Measurements from ENCODE around the gene IL17RE. TPM values are rescaled to one million over a fixed set of nuclear protein-coding genes. Genes with fewer than 3 reads are reported as not detected.

IL17RE gene
- total RNA-seq, 2 experiments from 2014 or later: 1.2 to 1.7 TPM

DNA sequence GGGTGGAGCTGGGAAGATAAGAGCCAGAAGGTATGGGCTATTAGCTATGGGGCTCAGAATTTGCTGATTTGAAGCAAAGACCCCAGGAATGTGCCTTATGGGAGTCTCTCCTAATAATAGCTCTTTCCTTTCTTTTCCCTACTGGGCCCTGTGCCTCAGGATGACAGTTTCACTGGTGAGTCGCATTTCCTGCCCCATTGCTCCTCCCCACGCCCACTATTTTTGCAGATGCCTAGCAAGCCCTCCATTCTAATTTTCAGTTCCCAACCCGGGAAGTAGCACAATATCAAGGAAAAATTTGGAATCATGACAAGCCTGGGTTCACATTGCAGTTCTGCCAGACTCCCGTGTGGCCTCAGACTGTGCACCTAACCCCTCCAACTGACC is 583 bp downstream of the IL17RE start:
- TF ChIP-seq, protein P1, sequence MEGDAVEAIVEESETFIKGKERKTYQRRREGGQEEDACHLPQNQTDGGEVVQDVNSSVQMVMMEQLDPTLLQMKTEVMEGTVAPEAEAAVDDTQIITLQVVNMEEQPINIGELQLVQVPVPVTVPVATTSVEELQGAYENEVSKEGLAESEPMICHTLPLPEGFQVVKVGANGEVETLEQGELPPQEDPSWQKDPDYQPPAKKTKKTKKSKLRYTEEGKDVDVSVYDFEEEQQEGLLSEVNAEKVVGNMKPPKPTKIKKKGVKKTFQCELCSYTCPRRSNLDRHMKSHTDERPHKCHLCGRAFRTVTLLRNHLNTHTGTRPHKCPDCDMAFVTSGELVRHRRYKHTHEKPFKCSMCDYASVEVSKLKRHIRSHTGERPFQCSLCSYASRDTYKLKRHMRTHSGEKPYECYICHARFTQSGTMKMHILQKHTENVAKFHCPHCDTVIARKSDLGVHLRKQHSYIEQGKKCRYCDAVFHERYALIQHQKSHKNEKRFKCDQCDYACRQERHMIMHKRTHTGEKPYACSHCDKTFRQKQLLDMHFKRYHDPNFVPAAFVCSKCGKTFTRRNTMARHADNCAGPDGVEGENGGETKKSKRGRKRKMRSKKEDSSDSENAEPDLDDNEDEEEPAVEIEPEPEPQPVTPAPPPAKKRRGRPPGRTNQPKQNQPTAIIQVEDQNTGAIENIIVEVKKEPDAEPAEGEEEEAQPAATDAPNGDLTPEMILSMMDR (IDR thresholded peaks at IDR 0.05): no peak
- H3K36me3 Mint-ChIP-seq (ENCODE audit: low read depth): no peaks in the 10 kb centered on the region
- ATAC-seq (peak; percentile 13), DNase-seq (peak; percentile 38)
- peak overlapping the region; percentile 73 for H3K27ac Mint-ChIP-seq
- CTCF ChIA-PET: interaction anchor here (0.8 to 2.1 kb wide), 5 partner anchors 10 to 43 kb away, joined by 3 to 8 read pairs (median 4); partner anchors contain the start of gene CRELD1
- peaks cover 37% of the 10 kb centered on the region for H3K4me1 Mint-ChIP-seq (ENCODE audit: low read depth)
- intact Hi-C loops (cut with micrococcal nuclease): no loop called here
- H3K27me3 Mint-ChIP-seq: no peaks in the 10 kb centered on the region
- H3K9me3 Mint-ChIP-seq: no peaks in the 10 kb centered on the region
- POLR2A ChIA-PET: interaction anchor here (1.8 to 2.3 kb wide), 2 partner anchors 10 to 12 kb away, joined by 10 to 14 read pairs; partner anchors contain the start of gene JAGN1
- peak overlapping the region; percentile 46 for H3K4me3 Mint-ChIP-seq

DNA sequence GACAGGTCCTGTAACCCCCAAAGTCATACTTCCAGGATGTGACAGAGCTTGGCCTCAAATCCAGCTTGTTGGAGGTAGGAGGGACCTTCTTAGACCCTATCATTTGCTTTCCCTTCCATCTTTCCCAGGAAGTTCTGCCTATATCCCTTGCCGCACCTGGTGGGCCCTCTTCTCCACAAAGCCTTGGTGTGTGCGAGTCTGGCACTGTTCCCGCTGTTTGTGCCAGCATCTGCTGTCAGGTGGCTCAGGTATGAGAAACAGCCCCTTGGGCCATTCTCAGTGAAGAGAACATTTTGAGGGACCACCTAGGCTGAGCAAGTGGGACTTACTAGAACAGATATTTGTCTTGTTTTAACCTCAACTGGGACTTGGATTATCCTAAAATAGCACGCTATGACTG is 1.3 kb downstream of the IL17RE start:
- intact Hi-C loops (cut with micrococcal nuclease): no loop called here
- H3K36me3 Mint-ChIP-seq (ENCODE audit: low read depth): no peaks in the 10 kb centered on the region
- POLR2A ChIA-PET: no interaction called here
- H3K4me1 Mint-ChIP-seq (ENCODE audit: low read depth): peaks cover 30% of the 10 kb centered on the region
- no peak overlapping the region for H3K4me3 Mint-ChIP-seq
- TF ChIP-seq, protein P1 (IDR thresholded peaks at IDR 0.05): no peak
- H3K27ac Mint-ChIP-seq: no peak overlapping the region
- no peak for DNase-seq
- no peaks in the 10 kb centered on the region for H3K27me3 Mint-ChIP-seq
- CTCF ChIA-PET: interaction anchor here (2.1 kb wide), 1 partner anchor 42 kb away, joined by 5 read pairs; no protein-coding TSS in a partner anchor
- H3K9me3 Mint-ChIP-seq: no peaks in the 10 kb centered on the region
- no peak for ATAC-seq

DNA sequence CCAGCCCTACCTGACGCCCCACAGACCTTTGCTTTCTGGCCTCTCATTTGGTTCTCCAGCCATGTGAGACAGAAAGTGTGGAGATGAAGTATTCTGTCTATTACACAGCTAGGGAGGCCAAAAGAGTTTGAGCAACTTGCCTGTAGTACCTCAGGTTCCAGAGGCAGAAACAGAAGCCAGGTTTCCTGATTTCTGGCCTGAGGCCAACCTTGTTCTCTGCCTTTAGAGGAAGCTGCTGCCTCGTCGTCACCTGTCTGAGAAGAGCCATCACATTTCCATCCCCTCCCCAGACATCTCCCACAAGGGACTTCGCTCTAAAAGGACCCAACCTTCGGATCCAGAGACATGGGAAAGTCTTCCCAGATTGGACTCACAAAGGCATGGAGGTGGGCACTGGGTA is 3.8 kb downstream of the IL17RE start:
- POLR2A ChIA-PET: interaction anchor here (0.8 to 1.8 kb wide), 2 partner anchors 14 to 16 kb away, joined by 3 to 5 read pairs; no protein-coding TSS in a partner anchor
- Mint-ChIP-seq H3K27ac (no peak overlapping the region), H3K4me1 (ENCODE audit: low read depth) (peaks cover 32% of the 10 kb centered on the region)

DNA sequence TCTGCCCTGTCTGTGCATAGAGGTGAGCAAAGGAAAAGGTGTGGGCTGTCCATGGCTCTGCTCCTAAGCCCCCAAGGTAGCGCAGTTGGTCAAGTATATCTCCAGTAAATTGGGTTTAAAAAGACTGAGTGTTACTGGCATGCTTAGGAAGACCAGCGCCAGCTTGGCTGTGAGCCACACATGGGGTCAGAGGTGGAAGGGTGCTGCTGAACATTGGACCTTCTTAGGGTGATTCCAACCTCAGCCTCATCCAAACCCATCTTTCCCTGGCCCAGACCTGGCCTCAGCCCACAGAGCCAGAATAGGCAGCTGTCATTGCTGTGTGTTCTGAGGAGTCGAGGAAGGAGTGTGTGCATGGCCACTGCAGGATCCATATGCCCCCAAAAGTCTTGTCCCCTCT is 5.6 kb downstream of the IL17RE start:
- ChIA-PET CTCF (interaction anchor here (1.4 to 1.5 kb wide), 2 partner anchors 17 to 23 kb away, joined by 4 to 9 read pairs; no protein-coding TSS in a partner anchor), POLR2A (interaction anchor here (1.0 to 1.8 kb wide), 2 partner anchors 11 to 16 kb away, joined by 3 to 5 read pairs; no protein-coding TSS in a partner anchor)
- Mint-ChIP-seq H3K27me3 (peaks cover 6% of the 10 kb centered on the region), H3K4me3 (no peak overlapping the region), H3K9me3 (no peaks in the 10 kb centered on the region), H3K4me1 (ENCODE audit: low read depth) (peaks cover 21% of the 10 kb centered on the region), H3K36me3 (ENCODE audit: low read depth) (no peaks in the 10 kb centered on the region), H3K27ac (no peak overlapping the region)
- intact Hi-C loops (cut with micrococcal nuclease): no loop called here
- no peak for ATAC-seq
- no peak for DNase-seq
- TF ChIP-seq, protein P1 (IDR thresholded peaks at IDR 0.05): no peak

More for the DNA sequence above, 3.8 kb downstream of the IL17RE start:
- no peaks in the 10 kb centered on the region for H3K9me3 Mint-ChIP-seq
- H3K27me3 Mint-ChIP-seq: peaks cover 2% of the 10 kb centered on the region
- no peak overlapping the region for H3K4me3 Mint-ChIP-seq
- TF ChIP-seq, protein P1 (IDR thresholded peaks at IDR 0.05): no peak
- CTCF ChIA-PET: no interaction called here
- intact Hi-C loops (cut with micrococcal nuclease): no loop called here
- no peak for DNase-seq
- ATAC-seq: no peak
- H3K36me3 Mint-ChIP-seq (ENCODE audit: low read depth): no peaks in the 10 kb centered on the region

DNA sequence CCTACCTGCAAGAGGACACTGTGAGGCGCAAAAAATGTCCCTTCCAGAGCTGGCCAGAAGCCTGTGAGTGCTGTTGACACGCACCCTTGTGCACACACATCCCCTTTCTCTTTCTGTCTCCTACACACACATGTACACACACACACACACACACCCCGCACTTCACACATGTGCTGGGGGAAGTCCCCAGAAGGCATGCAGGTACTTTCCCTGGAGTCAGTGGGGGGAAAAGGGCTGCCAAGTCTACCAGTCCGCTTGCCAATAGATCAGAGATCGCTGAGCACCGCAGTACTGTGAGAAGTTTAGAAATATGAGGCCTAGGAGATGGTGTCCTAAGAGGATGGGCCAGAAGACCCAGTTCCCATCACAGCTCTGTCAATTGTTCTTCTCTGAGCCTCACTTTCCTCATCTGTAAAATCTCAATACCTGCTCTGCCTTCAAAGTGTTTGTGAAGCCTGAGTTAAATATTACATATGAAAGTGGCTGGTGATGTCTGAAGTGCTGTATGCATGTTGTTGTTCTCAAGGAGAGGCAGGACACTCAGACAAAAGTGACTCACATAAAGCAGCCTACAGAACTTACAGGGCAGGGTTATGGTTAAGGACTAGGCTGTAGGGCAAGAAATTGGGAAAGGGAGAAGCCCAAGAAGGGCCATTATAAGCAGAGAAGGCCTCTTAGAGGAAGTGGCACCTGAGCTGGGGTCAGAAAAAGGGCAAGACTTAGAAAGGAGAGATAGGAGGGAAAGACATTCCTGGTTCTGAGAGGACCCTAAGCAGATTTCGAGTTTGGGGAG is 6.8 kb downstream of the IL17RE start:
- TF ChIP-seq, protein P1 (IDR thresholded peaks at IDR 0.05): no peak
- Mint-ChIP-seq H3K36me3 (ENCODE audit: low read depth) (no peaks in the 10 kb centered on the region), H3K4me3 (no peak overlapping the region), H3K27ac (no peak overlapping the region), H3K4me1 (ENCODE audit: low read depth) (peaks cover 14% of the 10 kb centered on the region), H3K27me3 (peaks cover 6% of the 10 kb centered on the region), H3K9me3 (no peaks in the 10 kb centered on the region)
- CTCF ChIA-PET: interaction anchor here (7.0 kb wide), 1 partner anchor 23 kb away, joined by 46 read pairs; the partner anchor contains the start of gene CRELD1
- POLR2A ChIA-PET: interaction anchor here (1.3 kb wide), 2 partner anchors 11 to 42 kb away, joined by 3 to 4 read pairs; partner anchors contain the start of gene PRRT3
- DNase-seq: peak; percentile 32
- intact Hi-C loops (cut with micrococcal nuclease): no loop called here
- ATAC-seq: peak; percentile 70

Data from activated CD8-positive, alpha-beta T cell treated with anti-CD3 and anti-CD28 coated beads for 36 hours (primary cell).